Mesenchymal stem cell (in vitro differentiated cells and primary cell): ENCODE measurements around the gene PABPC1L.

Source experiments
- DNase-seq: peaks from one replicate; pipeline ENCODE4 v3.0.0-alpha.2; 2013
- H2AFZ ChIP-seq: one replicate; pipeline ENCODE4 v1.6.1; 2013; ENCODE audit warnings: low read depth, mild to moderate bottlenecking, control low read depth, inconsistent platforms, low read length, moderate library complexity
- H2AK5ac ChIP-seq: 2 replicates; pipeline ENCODE4 v1.6.1; 2013; ENCODE audit warnings: low read length, moderate library complexity, mild to moderate bottlenecking, inconsistent platforms; ENCODE audit not compliant: severe bottlenecking
- H2BK120ac ChIP-seq: one replicate; pipeline ENCODE4 v1.6.1; 2013; ENCODE audit warnings: low read depth, mild to moderate bottlenecking, inconsistent platforms, low read length, moderate library complexity
- H2BK12ac ChIP-seq, 2 experiments: one replicate each; pipeline ENCODE4 v1.6.1; 2013; ENCODE audit warnings: inconsistent platforms in 2 of 2, low read length in 2 of 2, mild to moderate bottlenecking in 2 of 2, moderate library complexity in 2 of 2, control low read depth in 1 of 2
- H2BK15ac ChIP-seq: one replicate; pipeline ENCODE4 v1.6.1; 2013; ENCODE audit warnings: mild to moderate bottlenecking, low read depth, inconsistent platforms; ENCODE audit not compliant: poor library complexity, severe bottlenecking
- H2BK5ac ChIP-seq: 2 replicates; pipeline ENCODE4 v1.6.1; 2013; ENCODE audit warnings: low read depth, mild to moderate bottlenecking, low read length, control low read depth, inconsistent platforms; ENCODE audit not compliant: poor library complexity, severe bottlenecking
- H3K14ac ChIP-seq, 2 experiments: one replicate each; pipeline ENCODE4 v1.6.1; 2013; ENCODE audit warnings: inconsistent platforms in 2 of 2, low read length in 2 of 2, control low read depth in 1 of 2, mild to moderate bottlenecking in 1 of 2, moderate library complexity in 1 of 2
- H3K18ac ChIP-seq, 2 experiments: one replicate each; pipeline ENCODE4 v1.6.1; 2013; ENCODE audit warnings: inconsistent platforms in 2 of 2, low read length in 2 of 2, control low read depth in 1 of 2, low read depth in 1 of 2, mild to moderate bottlenecking in 1 of 2
- H3K23ac ChIP-seq, 2 experiments: one replicate each; pipeline ENCODE4 v1.6.1; 2013; ENCODE audit warnings: inconsistent platforms in 2 of 2, low read length in 2 of 2, mild to moderate bottlenecking in 2 of 2, moderate library complexity in 2 of 2, control low read depth in 1 of 2
- H3K27ac ChIP-seq: 2 replicates; pipeline ENCODE4 v1.5.1; 2013; ENCODE audit warnings: mild to moderate bottlenecking, moderate library complexity, low read length, control low read depth, inconsistent platforms; ENCODE audit not compliant: poor library complexity, severe bottlenecking
- H3K27me3 ChIP-seq, 2 experiments: 2 replicates each; pipeline versions ENCODE4 v1.6.1 to v1.7.0; 2013; ENCODE audit warnings: low read length in 2 of 2, mild to moderate bottlenecking in 2 of 2, moderate library complexity in 2 of 2, control low read depth in 1 of 2, inconsistent platforms in 1 of 2; ENCODE audit not compliant: control insufficient read depth in 1 of 2, insufficient read depth in 1 of 2
- H3K36me3 ChIP-seq, 2 experiments: 2 replicates each; pipeline versions ENCODE4 v1.6.1 to v1.7.0; 2013; ENCODE audit warnings: low read length in 2 of 2, control low read depth in 1 of 2, inconsistent platforms in 1 of 2, low read depth in 1 of 2, mild to moderate bottlenecking in 1 of 2; ENCODE audit not compliant: insufficient read depth in 2 of 2, control insufficient read depth in 1 of 2
- H3K4ac ChIP-seq, 2 experiments: one replicate each; pipeline ENCODE4 v1.6.1; 2013; ENCODE audit warnings: inconsistent platforms in 2 of 2, low read length in 2 of 2, mild to moderate bottlenecking in 2 of 2, moderate library complexity in 2 of 2, control low read depth in 1 of 2, low read depth in 1 of 2
- H3K4me1 ChIP-seq: 2 replicates; pipeline ENCODE4 v1.6.1; 2013; ENCODE audit warnings: low read depth, low read length, control low read depth; ENCODE audit not compliant: control insufficient read depth, insufficient read depth
- H3K4me2 ChIP-seq: 2 replicates; pipeline ENCODE4 v1.6.1; 2013; ENCODE audit warnings: low read length, mild to moderate bottlenecking, inconsistent platforms; ENCODE audit not compliant: poor library complexity, severe bottlenecking
- H3K4me3 ChIP-seq, 2 experiments: 2 replicates each; pipeline versions ENCODE4 v1.5.1 to v1.7.0; 2013; ENCODE audit warnings: low read length in 2 of 2, mild to moderate bottlenecking in 2 of 2, control low read depth in 1 of 2, low read depth in 1 of 2; ENCODE audit not compliant: insufficient read depth in 1 of 2
- H3K79me1 ChIP-seq: replicated peaks from 2 replicates; pipeline ENCODE4 v1.6.1; 2013; ENCODE audit warnings: mild to moderate bottlenecking, control low read depth, low read length, inconsistent platforms; ENCODE audit not compliant: poor library complexity, severe bottlenecking
- H3K9ac ChIP-seq: 2 replicates; pipeline ENCODE4 v1.7.0; 2013; ENCODE audit warnings: mild to moderate bottlenecking, low read length, moderate library complexity
- H3K9me3 ChIP-seq: 2 replicates; pipeline ENCODE4 v1.7.0; 2013; ENCODE audit warnings: mild to moderate bottlenecking, low read length; ENCODE audit not compliant: control insufficient read depth
- H4K8ac ChIP-seq: one replicate; pipeline ENCODE4 v1.6.1; 2013; ENCODE audit warnings: inconsistent platforms, mild to moderate bottlenecking, low read length, moderate library complexity
- H4K91ac ChIP-seq: one replicate; pipeline ENCODE4 v1.6.1; 2013; ENCODE audit warnings: mild to moderate bottlenecking, low read length, inconsistent platforms
- WGBS: methylation state at CpG from one replicate; pipeline ENCODE4 v1.1.7; 2013; ENCODE audit warnings: mixed read lengths; 5-methylcytosine and 5-hydroxymethylcytosine counted together

Gene PABPC1L

GRCh38 chr20:44965651-44966029, 55.8 kb downstream of the PABPC1L start:
- Histone ChIP-seq H3K79me1 (peaks cover 10% of the 10 kb centered on the region), H2BK12ac (no peak overlapping the region), H3K4me1 (peaks cover 9% of the 10 kb centered on the region), H4K8ac (peak overlapping the region; percentile 98), H4K91ac (no peak overlapping the region), H3K4ac (peak overlapping the region in 1 of 2 experiments; percentile 98), H3K27me3 (no peaks in the 10 kb centered on the region), H2BK5ac (no peak overlapping the region), H2AFZ (no peak overlapping the region), H3K9me3 (no peaks in the 10 kb centered on the region), H2BK120ac (no peak overlapping the region), H3K27ac (no peak overlapping the region), H3K9ac (peak overlapping the region; percentile 97), H3K23ac (no peak overlapping the region), H3K4me2 (peak overlapping the region; percentile 86), H3K14ac (no peak overlapping the region), H3K36me3 (no peaks in the 10 kb centered on the region), H2AK5ac (peak overlapping the region; percentile 71), H2BK15ac (no peak overlapping the region), H3K18ac (peak overlapping the region in 1 of 2 experiments; percentile 99), H3K4me3 (peak overlapping the region in 1 of 2 experiments; percentile 97)
- DNase-seq: no peak
- WGBS: 65% methylated on average over 5 of the region's 5 CpGs

GRCh38 chr20:44966030-44966961, 56.4 kb downstream of the PABPC1L start, which contains the start of gene STK4:
TSS of gene STK4 (plus strand) at chr20:44966512. CDS start at chr20:44966569, 57 bp downstream.
- H2BK15ac ChIP-seq: no peak within 1 kb of the TSS
- H3K4me1 ChIP-seq: peaks cover 9% of the 10 kb centered on the region
- no peaks in the 10 kb centered on the region for H3K9me3 ChIP-seq
- H3K9ac ChIP-seq: peak within 1 kb of the TSS; percentile 97
- peak within 1 kb of the TSS; percentile 63 for H3K27ac ChIP-seq
- H3K4ac ChIP-seq: peak within 1 kb of the TSS; percentile 77 to 98
- peak within 1 kb of the TSS; percentile 98 for H4K8ac ChIP-seq
- peak within 1 kb of the TSS; percentile 95 to 99 for H3K18ac ChIP-seq
- peak within 1 kb of the TSS in 1 of 2 experiments; percentile 84 for H3K14ac ChIP-seq
- H2AK5ac ChIP-seq: peak within 1 kb of the TSS; percentile 71
- no peak within 1 kb of the TSS for H2BK120ac ChIP-seq
- peaks cover 10% of the 10 kb centered on the region for H3K79me1 ChIP-seq
- WGBS: 4% methylated on average over 68 of the region's 68 CpGs
- peak within 1 kb of the TSS; percentile 92 to 97 for H3K4me3 ChIP-seq
- H2BK12ac ChIP-seq: peak within 1 kb of the TSS in 1 of 2 experiments; percentile 81
- no peaks in the 10 kb centered on the region for H3K27me3 ChIP-seq
- peak; percentile 91 for DNase-seq
- no peak within 1 kb of the TSS for H2BK5ac ChIP-seq
- peak within 1 kb of the TSS in 1 of 2 experiments; percentile 87 for H3K23ac ChIP-seq
- peak within 1 kb of the TSS; percentile 91 for H4K91ac ChIP-seq
- H2AFZ ChIP-seq: peak within 1 kb of the TSS; percentile 95
- H3K36me3 ChIP-seq: no peaks in the 10 kb centered on the region
- peak within 1 kb of the TSS; percentile 86 for H3K4me2 ChIP-seq

- WGBS: 50% methylated on average over 5 of the region's 5 CpGs
- DNase-seq: peak; percentile 18
Measured at GRCh38 chr20:44967207-44967807, 57.4 kb downstream of the PABPC1L start.

More at GRCh38 chr20:44967207-44967807, 57.4 kb downstream of the PABPC1L start:
- H2AK5ac ChIP-seq: no peak overlapping the region
- no peak overlapping the region for H4K91ac ChIP-seq
- no peak overlapping the region for H3K18ac ChIP-seq
- H2BK15ac ChIP-seq: no peak overlapping the region
- no peak overlapping the region for H3K27ac ChIP-seq
- peaks cover 7% of the 10 kb centered on the region for H3K4me1 ChIP-seq
- H3K27me3 ChIP-seq: no peaks in the 10 kb centered on the region
- H2BK5ac ChIP-seq: no peak overlapping the region
- H3K9ac ChIP-seq: peak overlapping the region; percentile 97
- H2BK12ac ChIP-seq: no peak overlapping the region
- no peak overlapping the region for H3K4ac ChIP-seq
- H2AFZ ChIP-seq: no peak overlapping the region
- no peak overlapping the region for H2BK120ac ChIP-seq
- H3K9me3 ChIP-seq: no peaks in the 10 kb centered on the region
- no peak overlapping the region for H3K14ac ChIP-seq
- H3K79me1 ChIP-seq: peaks cover 12% of the 10 kb centered on the region
- H3K23ac ChIP-seq: no peak overlapping the region
- H3K4me3 ChIP-seq: peak overlapping the region; percentile 92 to 97
- H4K8ac ChIP-seq: no peak overlapping the region
- peak overlapping the region; percentile 83 for H3K4me2 ChIP-seq
- H3K36me3 ChIP-seq: peaks cover 0 to 4% of the 10 kb centered on the region in 2 experiments
